Measurements from ENCODE around the gene PAPOLB. TPM values are rescaled to one million over a fixed set of nuclear protein-coding genes. Genes with fewer than 3 reads are reported as not detected.

Gene PAPOLB
- total and polyA plus RNA-seq, 10 of the 15 experiments (the other 5 are each of a cell fraction or from before 2014, with no cell fraction given) = 0.01 TPM; not detected in 9

GRCh38 chr7:4878336-4879335 lies 16.8 kb upstream of the PAPOLB start:
- CTCF ChIA-PET = interaction anchor here (0.5 kb wide), 1 partner anchor 267 kb away, joined by 3 read pairs; no protein-coding TSS in a partner anchor
- in situ Hi-C loops (cut with MboI) = no loop called here
- POLR2A ChIA-PET = no interaction called here
- RAD21 ChIA-PET (ENCODE audit: unreplicated experiment) = no interaction called here
- Histone ChIP-seq H3K27ac (ENCODE audit: control insufficient read depth, insufficient read depth) (no peak overlapping the region), H3K36me3 (ENCODE audit: control insufficient read depth in 2 of 2, insufficient read depth in 2 of 2, low read length in 1 of 2) (no peaks in the 10 kb centered on the region), H3K4me1 (ENCODE audit: control insufficient read depth, insufficient read depth, low read length) (no peaks in the 10 kb centered on the region), H3K4me3 (no peak overlapping the region), H3K27me3 (replicated peaks in 1 of 2; ENCODE audit: control insufficient read depth in 2 of 2, insufficient read depth in 2 of 2, low read length in 1 of 2) (peaks cover 3% of the 10 kb centered on the region in 2 experiments; a peak in 3 of 4 replicates), H3K79me2 (ENCODE audit: control insufficient read depth, insufficient read depth, low read length) (no peaks in the 10 kb centered on the region), H4K20me1 (ENCODE audit: control insufficient read depth, insufficient read depth) (no peaks in the 10 kb centered on the region), H3K9ac (ENCODE audit: control insufficient read depth, insufficient read depth, low read length) (no peak overlapping the region), H3K4me2 (ENCODE audit: control insufficient read depth, insufficient read depth) (no peak overlapping the region), H2AFZ (ENCODE audit: control insufficient read depth, low read depth, low read length) (no peak overlapping the region), H3K9me3 (replicated peaks; ENCODE audit: control insufficient read depth, insufficient read depth, low read length) (no peaks in the 10 kb centered on the region)
- DNase-seq (ENCODE audit: low read depth, low spot score) (no peak), ATAC-seq (no peak), FAIRE-seq (no peak)
- intact Hi-C loops (cut with micrococcal nuclease; ENCODE audit: unreplicated experiment) = no loop called here
- SMC1A ChIA-PET (ENCODE audit: uncharacterized antibody, unreplicated experiment) = no interaction called here
- BruUV-seq (replicated peaks) = no TSS peak
- TF ChIP-seq CBX5 (IDR thresholded peaks at IDR 0.05; ENCODE audit: low read depth) (no peak), TCF3 (IDR thresholded peaks at IDR 0.05; ENCODE audit: borderline replicate concordance, insufficient read depth, low read depth, low read length) (no peak), BACH1 (IDR thresholded peaks at IDR 0.05; ENCODE audit: borderline replicate concordance) (no peak), ZNF274 (IDR thresholded peaks at IDR 0.05; ENCODE audit: insufficient read depth, insufficient read length) (no peak), CHD4 (IDR thresholded peaks at IDR 0.05) (no peak), KDM1A (IDR thresholded peaks at IDR 0.05; ENCODE audit: borderline replicate concordance) (no peak)
- TF ChIP-seq, protein P1, sequence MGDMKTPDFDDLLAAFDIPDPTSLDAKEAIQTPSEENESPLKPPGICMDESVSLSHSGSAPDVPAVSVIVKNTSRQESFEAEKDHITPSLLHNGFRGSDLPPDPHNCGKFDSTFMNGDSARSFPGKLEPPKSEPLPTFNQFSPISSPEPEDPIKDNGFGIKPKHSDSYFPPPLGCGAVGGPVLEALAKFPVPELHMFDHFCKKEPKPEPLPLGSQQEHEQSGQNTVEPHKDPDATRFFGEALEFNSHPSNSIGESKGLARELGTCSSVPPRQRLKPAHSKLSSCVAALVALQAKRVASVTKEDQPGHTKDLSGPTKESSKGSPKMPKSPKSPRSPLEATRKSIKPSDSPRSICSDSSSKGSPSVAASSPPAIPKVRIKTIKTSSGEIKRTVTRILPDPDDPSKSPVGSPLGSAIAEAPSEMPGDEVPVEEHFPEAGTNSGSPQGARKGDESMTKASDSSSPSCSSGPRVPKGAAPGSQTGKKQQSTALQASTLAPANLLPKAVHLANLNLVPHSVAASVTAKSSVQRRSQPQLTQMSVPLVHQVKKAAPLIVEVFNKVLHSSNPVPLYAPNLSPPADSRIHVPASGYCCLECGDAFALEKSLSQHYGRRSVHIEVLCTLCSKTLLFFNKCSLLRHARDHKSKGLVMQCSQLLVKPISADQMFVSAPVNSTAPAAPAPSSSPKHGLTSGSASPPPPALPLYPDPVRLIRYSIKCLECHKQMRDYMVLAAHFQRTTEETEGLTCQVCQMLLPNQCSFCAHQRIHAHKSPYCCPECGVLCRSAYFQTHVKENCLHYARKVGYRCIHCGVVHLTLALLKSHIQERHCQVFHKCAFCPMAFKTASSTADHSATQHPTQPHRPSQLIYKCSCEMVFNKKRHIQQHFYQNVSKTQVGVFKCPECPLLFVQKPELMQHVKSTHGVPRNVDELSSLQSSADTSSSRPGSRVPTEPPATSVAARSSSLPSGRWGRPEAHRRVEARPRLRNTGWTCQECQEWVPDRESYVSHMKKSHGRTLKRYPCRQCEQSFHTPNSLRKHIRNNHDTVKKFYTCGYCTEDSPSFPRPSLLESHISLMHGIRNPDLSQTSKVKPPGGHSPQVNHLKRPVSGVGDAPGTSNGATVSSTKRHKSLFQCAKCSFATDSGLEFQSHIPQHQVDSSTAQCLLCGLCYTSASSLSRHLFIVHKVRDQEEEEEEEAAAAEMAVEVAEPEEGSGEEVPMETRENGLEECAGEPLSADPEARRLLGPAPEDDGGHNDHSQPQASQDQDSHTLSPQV (IDR thresholded peaks at IDR 0.05) = no peak
- TF ChIP-seq, protein P2, sequence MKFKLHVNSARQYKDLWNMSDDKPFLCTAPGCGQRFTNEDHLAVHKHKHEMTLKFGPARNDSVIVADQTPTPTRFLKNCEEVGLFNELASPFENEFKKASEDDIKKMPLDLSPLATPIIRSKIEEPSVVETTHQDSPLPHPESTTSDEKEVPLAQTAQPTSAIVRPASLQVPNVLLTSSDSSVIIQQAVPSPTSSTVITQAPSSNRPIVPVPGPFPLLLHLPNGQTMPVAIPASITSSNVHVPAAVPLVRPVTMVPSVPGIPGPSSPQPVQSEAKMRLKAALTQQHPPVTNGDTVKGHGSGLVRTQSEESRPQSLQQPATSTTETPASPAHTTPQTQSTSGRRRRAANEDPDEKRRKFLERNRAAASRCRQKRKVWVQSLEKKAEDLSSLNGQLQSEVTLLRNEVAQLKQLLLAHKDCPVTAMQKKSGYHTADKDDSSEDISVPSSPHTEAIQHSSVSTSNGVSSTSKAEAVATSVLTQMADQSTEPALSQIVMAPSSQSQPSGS (IDR thresholded peaks at IDR 0.05; ENCODE audit: low read length) = no peak
- 55% methylated on average over 34 of the region's 45 CpGs for WGBS (ENCODE audit: insufficient coverage, insufficient replicate concordance, low lambda C conversion rate, missing lambda C conversion rate)

Measured in GM12878 (cell line).